ENCODE data around the gene SLC10A4. TPM values are rescaled to one million over a fixed set of nuclear protein-coding genes. Genes with fewer than 3 reads are reported as not detected.

Gene SLC10A4
- total and polyA plus RNA-seq, 2 of the 4 experiments (the other 2 are of a cell fraction), result not detected

DNA sequence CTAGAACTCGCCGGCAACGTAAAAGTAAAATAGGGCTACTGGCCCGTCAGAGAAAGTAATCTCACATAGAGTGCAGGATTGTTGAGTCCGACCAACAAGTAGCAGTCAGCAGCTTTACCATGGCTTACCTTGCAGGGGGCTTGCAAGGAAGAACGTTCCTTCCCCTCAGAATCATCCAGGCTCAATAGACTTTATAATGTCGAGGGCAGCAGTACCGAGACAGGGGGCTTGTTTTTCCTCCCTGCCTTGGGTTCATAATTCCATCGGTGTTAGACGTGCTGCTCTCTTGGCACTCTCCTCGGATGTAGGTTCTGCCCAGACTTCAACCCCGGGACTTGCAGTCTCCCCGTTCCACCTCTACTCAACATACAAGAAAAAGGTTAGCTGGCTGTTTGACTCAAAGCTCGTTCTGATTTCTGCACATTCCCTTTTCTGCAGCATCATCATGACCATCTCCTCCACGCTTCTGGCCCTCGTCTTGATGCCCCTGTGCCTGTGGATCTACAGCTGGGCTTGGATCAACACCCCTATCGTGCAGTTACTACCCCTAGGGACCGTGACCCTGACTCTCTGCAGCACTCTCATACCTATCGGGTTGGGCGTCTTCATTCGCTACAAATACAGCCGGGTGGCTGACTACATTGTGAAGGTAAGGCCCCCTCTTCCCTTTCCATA is 1.5 kb downstream of the SLC10A4 start:
- Histone ChIP-seq H2BK20ac (ENCODE audit: low read depth, low read length) (no peak overlapping the region), H2AFZ (replicated peaks; ENCODE audit: low read length, poor library complexity) (no peak overlapping the region), H3K18ac (ENCODE audit: low read depth, low read length) (no peak overlapping the region), H3K9ac (ENCODE audit: low read depth, low read length) (no peak overlapping the region), H4K20me1 (ENCODE audit: insufficient read depth, low read length) (no peaks in the 10 kb centered on the region), H3K4me3 (ENCODE audit: insufficient read depth, low read depth, low read length) (no peak overlapping the region), H3K9me3 (ENCODE audit: control insufficient read depth, insufficient read depth, low read length) (peaks cover 25% of the 10 kb centered on the region), H2BK15ac (ENCODE audit: low read depth, low read length) (no peak overlapping the region), H3K4me1 (ENCODE audit: control insufficient read depth, insufficient read depth, low read length) (peaks cover 5% of the 10 kb centered on the region), H2AK5ac (ENCODE audit: low read depth, low read length) (no peak overlapping the region), H3K23ac (ENCODE audit: low read depth, low read length) (peak overlapping the region; percentile 1; the same call in 1 of the 2 replicates), H3K27me3 (ENCODE audit: control insufficient read depth, insufficient read depth, low read length) (peaks cover 70% of the 10 kb centered on the region), H3K56ac (ENCODE audit: extremely low read depth, insufficient read depth, low read length) (no peak overlapping the region), H4K5ac (ENCODE audit: low read depth, low read length) (no peak overlapping the region), H4K8ac (ENCODE audit: low read depth in 2 of 2, low read length in 2 of 2) (no peak overlapping the region), H3K4me2 (ENCODE audit: low read depth, low read length) (no peak overlapping the region), H3K36me3 (ENCODE audit: control insufficient read depth, insufficient read depth, low read length) (no peaks in the 10 kb centered on the region), H3K27ac (ENCODE audit: insufficient read depth, low read length) (no peak overlapping the region), H4K91ac (ENCODE audit: insufficient read depth, low read depth, low read length) (no peak overlapping the region), H2BK120ac (ENCODE audit: low read depth, low read length) (no peak overlapping the region), H2BK5ac (ENCODE audit: low read depth, low read length, poor library complexity, severe bottlenecking) (no peak overlapping the region), H2AK9ac (replicated peaks; ENCODE audit: low read depth, low read length, poor library complexity) (peak overlapping the region; percentile 33), H3K9me1 (ENCODE audit: insufficient read depth, low read length) (no peaks in the 10 kb centered on the region), H3K14ac (replicated peaks; ENCODE audit: low read depth, low read length) (no peak overlapping the region), H3K79me1 (ENCODE audit: low read depth in 1 of 2, low read length in 2 of 2) (no peaks in the 10 kb centered on the region), H3K4ac (ENCODE audit: low read depth, low read length) (no peak overlapping the region)
- CTCF ChIA-PET, result no interaction called here
- no TSS peak for BruUV-seq (replicated peaks)
- ATAC-seq (ENCODE audit: low read depth) (no peak), DNase-seq (no peak)
- intact Hi-C loops (cut with micrococcal nuclease), result no loop called here
- TF ChIP-seq MXI1 (IDR thresholded peaks at IDR 0.05; ENCODE audit: borderline replicate concordance, low read depth, low read length) (no peak), POLR2A (IDR thresholded peaks at IDR 0.05; ENCODE audit: low read depth, low read length) (no peak), RFX5 (IDR thresholded peaks at IDR 0.05; ENCODE audit: low read depth, low read length) (no peak), CHD1 (IDR thresholded peaks at IDR 0.05; ENCODE audit: low read depth, low read length) (no peak), RCOR1 (IDR thresholded peaks at IDR 0.05; ENCODE audit: insufficient replicate concordance, low read length) (no peak), RAD21 (IDR thresholded peaks at IDR 0.05; ENCODE audit: low read length) (no peak), SMC3 (IDR thresholded peaks at IDR 0.05; ENCODE audit: low read depth, low read length) (no peak), CEBPB (IDR thresholded peaks at IDR 0.05; ENCODE audit: low read depth, low read length) (no peak), BHLHE40 (IDR thresholded peaks at IDR 0.05; ENCODE audit: low read depth, low read length) (no peak), MAZ (IDR thresholded peaks at IDR 0.05; ENCODE audit: borderline replicate concordance, low read depth, low read length) (no peak), MAFK (IDR thresholded peaks at IDR 0.05; ENCODE audit: low read depth, low read length) (no peak), NFE2L2 (IDR thresholded peaks at IDR 0.05; ENCODE audit: low read depth, low read length) (no peak)
- TF ChIP-seq, protein P1, sequence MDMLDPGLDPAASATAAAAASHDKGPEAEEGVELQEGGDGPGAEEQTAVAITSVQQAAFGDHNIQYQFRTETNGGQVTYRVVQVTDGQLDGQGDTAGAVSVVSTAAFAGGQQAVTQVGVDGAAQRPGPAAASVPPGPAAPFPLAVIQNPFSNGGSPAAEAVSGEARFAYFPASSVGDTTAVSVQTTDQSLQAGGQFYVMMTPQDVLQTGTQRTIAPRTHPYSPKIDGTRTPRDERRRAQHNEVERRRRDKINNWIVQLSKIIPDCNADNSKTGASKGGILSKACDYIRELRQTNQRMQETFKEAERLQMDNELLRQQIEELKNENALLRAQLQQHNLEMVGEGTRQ (IDR thresholded peaks at IDR 0.05; ENCODE audit: low read depth, low read length), result no peak
- TF ChIP-seq, protein P2, sequence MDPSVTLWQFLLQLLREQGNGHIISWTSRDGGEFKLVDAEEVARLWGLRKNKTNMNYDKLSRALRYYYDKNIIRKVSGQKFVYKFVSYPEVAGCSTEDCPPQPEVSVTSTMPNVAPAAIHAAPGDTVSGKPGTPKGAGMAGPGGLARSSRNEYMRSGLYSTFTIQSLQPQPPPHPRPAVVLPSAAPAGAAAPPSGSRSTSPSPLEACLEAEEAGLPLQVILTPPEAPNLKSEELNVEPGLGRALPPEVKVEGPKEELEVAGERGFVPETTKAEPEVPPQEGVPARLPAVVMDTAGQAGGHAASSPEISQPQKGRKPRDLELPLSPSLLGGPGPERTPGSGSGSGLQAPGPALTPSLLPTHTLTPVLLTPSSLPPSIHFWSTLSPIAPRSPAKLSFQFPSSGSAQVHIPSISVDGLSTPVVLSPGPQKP (IDR thresholded peaks at IDR 0.05; ENCODE audit: borderline replicate concordance, low read depth, low read length), result no peak
- TF ChIP-seq, protein P3, sequence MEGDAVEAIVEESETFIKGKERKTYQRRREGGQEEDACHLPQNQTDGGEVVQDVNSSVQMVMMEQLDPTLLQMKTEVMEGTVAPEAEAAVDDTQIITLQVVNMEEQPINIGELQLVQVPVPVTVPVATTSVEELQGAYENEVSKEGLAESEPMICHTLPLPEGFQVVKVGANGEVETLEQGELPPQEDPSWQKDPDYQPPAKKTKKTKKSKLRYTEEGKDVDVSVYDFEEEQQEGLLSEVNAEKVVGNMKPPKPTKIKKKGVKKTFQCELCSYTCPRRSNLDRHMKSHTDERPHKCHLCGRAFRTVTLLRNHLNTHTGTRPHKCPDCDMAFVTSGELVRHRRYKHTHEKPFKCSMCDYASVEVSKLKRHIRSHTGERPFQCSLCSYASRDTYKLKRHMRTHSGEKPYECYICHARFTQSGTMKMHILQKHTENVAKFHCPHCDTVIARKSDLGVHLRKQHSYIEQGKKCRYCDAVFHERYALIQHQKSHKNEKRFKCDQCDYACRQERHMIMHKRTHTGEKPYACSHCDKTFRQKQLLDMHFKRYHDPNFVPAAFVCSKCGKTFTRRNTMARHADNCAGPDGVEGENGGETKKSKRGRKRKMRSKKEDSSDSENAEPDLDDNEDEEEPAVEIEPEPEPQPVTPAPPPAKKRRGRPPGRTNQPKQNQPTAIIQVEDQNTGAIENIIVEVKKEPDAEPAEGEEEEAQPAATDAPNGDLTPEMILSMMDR (conservative IDR thresholded peaks at IDR 0.05; ENCODE audit: low read depth, low read length), result no peak
- in situ Hi-C loops (cut with MboI; ENCODE audit: low sequenced_read_pairs), result loop anchor here (25.0 kb wide), 1 partner anchor 97 kb away; no protein-coding TSS in a partner anchor
- WGBS, 2 experiments (ENCODE audit: extremely low coverage in 2 of 2, insufficient read length in 1 of 2), result 23% methylated on average over 13 of the region's 22 CpGs; no CpG with 5 or more reads in 1 of the 2 experiments
- dilution Hi-C loops (cut with HindIII; ENCODE audit: low sequenced_read_pairs, unreplicated experiment), result no loop called here
- POLR2A ChIA-PET (ENCODE audit: unreplicated experiment), result no interaction called here
